ENCODE data around the gene PSME4.

The PSME4 gene

GRCh38 chr2:53958443-53958842 lies 12.3 kb downstream of the PSME4 start:
- no peak overlapping the region for H3K4me3 ChIP-seq (ENCODE audit: low read length)
- DNase-seq: no peak
- H3K79me2 ChIP-seq (ENCODE audit: low read length): peaks cover 98% of the 10 kb centered on the region
- H4K20me1 ChIP-seq (ENCODE audit: insufficient read depth, low read length): peaks cover 10% of the 10 kb centered on the region; the same call in 1 of the 2 replicates
- H3K9ac ChIP-seq (ENCODE audit: low read length): no peak overlapping the region
- no peaks in the 10 kb centered on the region for H3K36me3 ChIP-seq (replicated peaks; ENCODE audit: insufficient read depth, low read length)
- H3K9me2 ChIP-seq (replicated peaks; ENCODE audit: insufficient read depth, low read length): no peaks in the 10 kb centered on the region
- no peak overlapping the region for H3K4me2 ChIP-seq (ENCODE audit: low read depth, low read length)
- H2AFZ ChIP-seq (ENCODE audit: low read length): no peak overlapping the region
- no peaks in the 10 kb centered on the region for H3K9me3 ChIP-seq (replicated peaks; ENCODE audit: insufficient read depth, low read length)
- no peaks in the 10 kb centered on the region for H3F3A ChIP-seq (ENCODE audit: insufficient read depth, low read length)
- H3K4me1 ChIP-seq (ENCODE audit: low read length): no peaks in the 10 kb centered on the region
- H3K27ac ChIP-seq (ENCODE audit: low read length): no peak overlapping the region
- no peak for TF ChIP-seq CTCF (IDR thresholded peaks at IDR 0.05; ENCODE audit: low read length)
- no peak for TF ChIP-seq EZH2phosphoT487 (IDR thresholded peaks at IDR 0.05; ENCODE audit: low read length)
- TF ChIP-seq EZH2 (optimal IDR thresholded peaks at IDR 0.05; ENCODE audit: low read depth, low read length): no peak
- H3K27me3 ChIP-seq (replicated peaks; ENCODE audit: insufficient read depth, low read length): no peaks in the 10 kb centered on the region

GRCh38 chr2:53952519-53952918 lies 18.3 kb downstream of the PSME4 start:
- peaks cover 13% of the 10 kb centered on the region for H3K4me1 ChIP-seq (ENCODE audit: low read length)
- no peak for TF ChIP-seq CTCF (IDR thresholded peaks at IDR 0.05; ENCODE audit: low read length)
- no peak for TF ChIP-seq EZH2phosphoT487 (IDR thresholded peaks at IDR 0.05; ENCODE audit: low read length)
- no peak for TF ChIP-seq EZH2 (optimal IDR thresholded peaks at IDR 0.05; ENCODE audit: low read depth, low read length)
- H3K27ac ChIP-seq (ENCODE audit: low read length): no peak overlapping the region
- H3K9me2 ChIP-seq (replicated peaks; ENCODE audit: insufficient read depth, low read length): no peaks in the 10 kb centered on the region
- peaks cover 2% of the 10 kb centered on the region; the same call in 1 of the 2 replicates for H4K20me1 ChIP-seq (ENCODE audit: insufficient read depth, low read length)
- peaks cover 95% of the 10 kb centered on the region for H3K79me2 ChIP-seq (ENCODE audit: low read length)
- no peak for DNase-seq
- no peak overlapping the region for H2AFZ ChIP-seq (ENCODE audit: low read length)
- no peak overlapping the region for H3K9ac ChIP-seq (ENCODE audit: low read length)
- peaks cover 10% of the 10 kb centered on the region for H3F3A ChIP-seq (ENCODE audit: insufficient read depth, low read length)
- H3K27me3 ChIP-seq (replicated peaks; ENCODE audit: insufficient read depth, low read length): no peaks in the 10 kb centered on the region
- H3K9me3 ChIP-seq (replicated peaks; ENCODE audit: insufficient read depth, low read length): no peaks in the 10 kb centered on the region
- no peak overlapping the region for H3K4me3 ChIP-seq (ENCODE audit: low read length)
- H3K4me2 ChIP-seq (ENCODE audit: low read depth, low read length): no peak overlapping the region
- 0 out of 2 replicates have a peak, but pooled peaks cover 2% of the 10 kb centered on the region for H3K36me3 ChIP-seq (replicated peaks; ENCODE audit: insufficient read depth, low read length)

GRCh38 chr2:53949457-53949856 lies 21.3 kb downstream of the PSME4 start:
- H4K20me1 ChIP-seq (ENCODE audit: insufficient read depth, low read length): no peaks in the 10 kb centered on the region
- H3K27me3 ChIP-seq (replicated peaks; ENCODE audit: insufficient read depth, low read length): no peaks in the 10 kb centered on the region
- TF ChIP-seq CTCF (IDR thresholded peaks at IDR 0.05; ENCODE audit: low read length) (no peak), EZH2 (optimal IDR thresholded peaks at IDR 0.05; ENCODE audit: low read depth, low read length) (no peak), EZH2phosphoT487 (IDR thresholded peaks at IDR 0.05; ENCODE audit: low read length) (no peak)
- DNase-seq: peak; percentile 53
- peak overlapping the region; percentile 40; the same call in 1 of the 2 replicates for H3K4me2 ChIP-seq (ENCODE audit: low read depth, low read length)
- H3K79me2 ChIP-seq (ENCODE audit: low read length): peaks cover 79% of the 10 kb centered on the region
- H3K27ac ChIP-seq (ENCODE audit: low read length): peak overlapping the region; percentile 7; the same call in 1 of the 2 replicates
- no peaks in the 10 kb centered on the region for H3K9me2 ChIP-seq (replicated peaks; ENCODE audit: insufficient read depth, low read length)
- H3F3A ChIP-seq (ENCODE audit: insufficient read depth, low read length): peaks cover 31% of the 10 kb centered on the region
- H3K4me1 ChIP-seq (ENCODE audit: low read length): peaks cover 37% of the 10 kb centered on the region
- no peak overlapping the region for H3K9ac ChIP-seq (ENCODE audit: low read length)
- no peak overlapping the region for H2AFZ ChIP-seq (ENCODE audit: low read length)
- H3K9me3 ChIP-seq (replicated peaks; ENCODE audit: insufficient read depth, low read length): no peaks in the 10 kb centered on the region
- no peak overlapping the region for H3K4me3 ChIP-seq (ENCODE audit: low read length)
- 0 out of 2 replicates have a peak, but pooled peaks cover 2% of the 10 kb centered on the region for H3K36me3 ChIP-seq (replicated peaks; ENCODE audit: insufficient read depth, low read length)
